ENCODE measurements around the gene MEIS1. TPM values are rescaled to one million over a fixed set of nuclear protein-coding genes. Genes with fewer than 3 reads are reported as not detected.

The MEIS1 gene
- total and polyA plus RNA-seq, 2 donors from 2014 or later, result 7.3 to 36.7 TPM

GRCh38 chr2:66555091-66555490 is 120.2 kb downstream of the MEIS1 start:
- peaks cover 5 to 18% (median 8%) of the 10 kb centered on the region in 3 donors for H3K4me1 ChIP-seq (ENCODE audit: control insufficient read depth in 2 of 3, insufficient read depth in 2 of 3, low read depth in 1 of 3, low read length in 3 of 3)
- no peak overlapping the region for H3K27ac ChIP-seq (ENCODE audit: low read depth in 2 of 2, low read length in 2 of 2)
- H3K9me3 ChIP-seq (ENCODE audit: control insufficient read depth in 2 of 3, insufficient read depth in 1 of 3, low read length in 3 of 3), result no peaks in the 10 kb centered on the region
- H3K4me3 ChIP-seq (ENCODE audit: low read length in 3 of 3), result peak overlapping the region in 2 of 3 donors; percentile 39 to 57
- intact Hi-C loops (cut with DNase I), result no loop called here
- DNase-seq (peak in 1 of 5 donors; percentile 59), FAIRE-seq (no peak)
- no peak for TF ChIP-seq CTCF (IDR thresholded peaks at IDR 0.05; ENCODE audit: borderline replicate concordance, extremely low read depth, insufficient read depth)
- peaks cover 2% of the 10 kb centered on the region for H3K27me3 ChIP-seq (ENCODE audit: control insufficient read depth, insufficient read depth, low read length)
- no peak overlapping the region for H3K9ac ChIP-seq (ENCODE audit: low read length in 3 of 3)
- no peaks in the 10 kb centered on the region for H3K36me3 ChIP-seq (ENCODE audit: control insufficient read depth in 2 of 3, insufficient read depth in 3 of 3, low read length in 3 of 3)

- intact Hi-C loops (cut with DNase I), result no loop called here
- DNase-seq, result peak in 1 of 5 donors; percentile 44
- peak overlapping the region in 1 of 2 donors; percentile 41 for H3K27ac ChIP-seq (ENCODE audit: low read depth in 2 of 2, low read length in 2 of 2)
- peak overlapping the region; percentile 1 to 57 (median 39) for H3K4me3 ChIP-seq (ENCODE audit: low read length in 3 of 3)
- H3K9me3 ChIP-seq (ENCODE audit: control insufficient read depth in 2 of 3, insufficient read depth in 1 of 3, low read length in 3 of 3), result no peaks in the 10 kb centered on the region
- H3K9ac ChIP-seq (ENCODE audit: low read length in 3 of 3), result no peak overlapping the region
- TF ChIP-seq CTCF (IDR thresholded peaks at IDR 0.05; ENCODE audit: borderline replicate concordance, extremely low read depth, insufficient read depth), result no peak
- H3K27me3 ChIP-seq (ENCODE audit: control insufficient read depth, insufficient read depth, low read length), result peaks cover 2% of the 10 kb centered on the region
- no peak for FAIRE-seq
- H3K4me1 ChIP-seq (ENCODE audit: control insufficient read depth in 2 of 3, insufficient read depth in 2 of 3, low read depth in 1 of 3, low read length in 3 of 3), result peaks cover 5 to 18% (median 8%) of the 10 kb centered on the region in 3 donors
- no peaks in the 10 kb centered on the region for H3K36me3 ChIP-seq (ENCODE audit: control insufficient read depth in 2 of 3, insufficient read depth in 3 of 3, low read length in 3 of 3)
Observed at GRCh38 chr2:66555501-66556324, 120.8 kb downstream of the MEIS1 start.

- H3K9ac ChIP-seq (ENCODE audit: low read length in 3 of 3), result no peak overlapping the region
- H3K4me1 ChIP-seq (ENCODE audit: control insufficient read depth in 2 of 3, insufficient read depth in 2 of 3, low read depth in 1 of 3, low read length in 3 of 3), result peaks cover 0 to 18% (median 6%) of the 10 kb centered on the region in 3 donors
- H3K27me3 ChIP-seq (ENCODE audit: control insufficient read depth, insufficient read depth, low read length), result no peaks in the 10 kb centered on the region
- no peaks in the 10 kb centered on the region for H3K9me3 ChIP-seq (ENCODE audit: control insufficient read depth in 2 of 3, insufficient read depth in 1 of 3, low read length in 3 of 3)
- intact Hi-C loops (cut with DNase I), result no loop called here
- H3K4me3 ChIP-seq (ENCODE audit: low read length in 3 of 3), result no peak overlapping the region
- FAIRE-seq (peak; percentile 27), DNase-seq (no peak)
- H3K27ac ChIP-seq (ENCODE audit: low read depth in 2 of 2, low read length in 2 of 2), result no peak overlapping the region
- TF ChIP-seq CTCF (IDR thresholded peaks at IDR 0.05; ENCODE audit: borderline replicate concordance, extremely low read depth, insufficient read depth), result no peak
- H3K36me3 ChIP-seq (ENCODE audit: control insufficient read depth in 2 of 3, insufficient read depth in 3 of 3, low read length in 3 of 3), result no peaks in the 10 kb centered on the region
Observed at GRCh38 chr2:66559672-66560071, 124.7 kb downstream of the MEIS1 start.

All from kidney (tissue), 14 donors.